ENCODE data around the gene ATG2B.

ATG2B gene

DNA sequence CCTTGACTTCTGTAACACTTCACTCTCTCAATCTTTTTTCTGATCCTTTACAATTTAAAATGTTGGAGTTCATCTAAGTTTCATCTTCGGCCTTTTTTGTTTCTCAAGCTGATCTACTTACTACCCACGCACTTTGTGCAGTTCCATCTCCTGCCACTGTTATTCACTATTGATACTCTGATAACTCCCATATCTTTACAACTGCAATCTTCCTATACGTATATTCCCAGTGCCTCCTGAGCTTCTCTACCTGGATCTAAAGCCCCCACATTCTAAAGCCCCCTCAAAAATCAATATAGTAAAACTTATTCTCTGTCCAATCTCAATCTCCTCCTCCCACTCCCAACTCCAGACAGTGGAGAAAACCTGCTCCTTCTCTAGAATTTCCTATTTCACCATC lies 5.9 kb downstream of the ATG2B start:
- Histone ChIP-seq H3K4me3 (ENCODE audit: low read length) (no peak overlapping the region), H2AFZ (ENCODE audit: low read depth, low read length) (no peak overlapping the region), H3K4me2 (ENCODE audit: low read length) (no peak overlapping the region), H3K27me3 (ENCODE audit: low read depth, low read length) (no peaks in the 10 kb centered on the region), H3K4me1 (ENCODE audit: low read length) (peaks cover 8% of the 10 kb centered on the region), H3K9me3 (ENCODE audit: insufficient read depth, low read length) (no peaks in the 10 kb centered on the region), H3K27ac (ENCODE audit: low read length) (no peak overlapping the region), H4K20me1 (ENCODE audit: insufficient read depth, low read length) (no peaks in the 10 kb centered on the region), H3K79me2 (ENCODE audit: low read length) (peaks cover 43% of the 10 kb centered on the region), H3K36me3 (replicated peaks; ENCODE audit: low read depth, low read length) (no peaks in the 10 kb centered on the region), H3K9ac (ENCODE audit: low read length) (no peak overlapping the region)
- no peak for TF ChIP-seq EZH2phosphoT487 (IDR thresholded peaks at IDR 0.05; ENCODE audit: low read depth)
- no peak for TF ChIP-seq CTCF (IDR thresholded peaks at IDR 0.05; ENCODE audit: low read depth, low read length)

- Histone ChIP-seq H2AFZ (ENCODE audit: low read depth, low read length) (no peak overlapping the region), H3K27ac (ENCODE audit: low read length) (no peak overlapping the region), H3K9me3 (ENCODE audit: insufficient read depth, low read length) (no peaks in the 10 kb centered on the region), H3K9ac (ENCODE audit: low read length) (no peak overlapping the region), H3K4me2 (ENCODE audit: low read length) (no peak overlapping the region), H3K79me2 (ENCODE audit: low read length) (peaks cover 20% of the 10 kb centered on the region), H3K4me1 (ENCODE audit: low read length) (no peaks in the 10 kb centered on the region), H3K27me3 (ENCODE audit: low read depth, low read length) (no peaks in the 10 kb centered on the region), H3K4me3 (ENCODE audit: low read length) (no peak overlapping the region), H4K20me1 (ENCODE audit: insufficient read depth, low read length) (no peaks in the 10 kb centered on the region), H3K36me3 (replicated peaks; ENCODE audit: low read depth, low read length) (no peaks in the 10 kb centered on the region)
- TF ChIP-seq CTCF (IDR thresholded peaks at IDR 0.05; ENCODE audit: low read depth, low read length) = no peak
- no peak for TF ChIP-seq EZH2phosphoT487 (IDR thresholded peaks at IDR 0.05; ENCODE audit: low read depth)
These were observed 8.9 kb downstream of the ATG2B start for GRCh38 chr14:96354246-96354645.

DNA sequence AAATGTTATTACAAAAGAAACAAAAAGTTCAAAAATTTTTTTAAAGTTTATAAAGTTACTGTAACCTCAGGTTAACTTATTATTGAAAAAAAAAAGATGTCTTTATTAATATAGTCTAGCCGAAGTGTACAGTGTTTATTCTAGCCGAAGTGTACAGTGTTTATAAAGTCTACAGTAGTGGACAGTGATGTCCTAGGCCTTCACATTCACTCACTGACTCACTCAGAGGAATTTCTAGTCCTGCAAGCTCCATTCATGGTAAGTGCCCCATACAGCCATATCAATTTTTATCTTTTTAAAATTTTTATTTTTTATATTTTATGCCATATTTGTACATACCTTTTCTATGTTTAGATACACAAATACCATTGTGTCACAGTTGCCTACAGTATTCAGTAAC lies 10.4 kb downstream of the ATG2B start:
- H3K9ac ChIP-seq (ENCODE audit: low read length) = no peak overlapping the region
- no peak for TF ChIP-seq EZH2phosphoT487 (IDR thresholded peaks at IDR 0.05; ENCODE audit: low read depth)
- H3K4me2 ChIP-seq (ENCODE audit: low read length) = no peak overlapping the region
- no peaks in the 10 kb centered on the region for H4K20me1 ChIP-seq (ENCODE audit: insufficient read depth, low read length)
- no peak overlapping the region for H2AFZ ChIP-seq (ENCODE audit: low read depth, low read length)
- H3K36me3 ChIP-seq (replicated peaks; ENCODE audit: low read depth, low read length) = no peaks in the 10 kb centered on the region
- no peak overlapping the region for H3K4me3 ChIP-seq (ENCODE audit: low read length)
- no peak overlapping the region for H3K27ac ChIP-seq (ENCODE audit: low read length)
- H3K9me3 ChIP-seq (ENCODE audit: insufficient read depth, low read length) = no peaks in the 10 kb centered on the region
- no peaks in the 10 kb centered on the region for H3K4me1 ChIP-seq (ENCODE audit: low read length)
- H3K27me3 ChIP-seq (ENCODE audit: low read depth, low read length) = no peaks in the 10 kb centered on the region
- peaks cover 26% of the 10 kb centered on the region for H3K79me2 ChIP-seq (ENCODE audit: low read length)

DNA sequence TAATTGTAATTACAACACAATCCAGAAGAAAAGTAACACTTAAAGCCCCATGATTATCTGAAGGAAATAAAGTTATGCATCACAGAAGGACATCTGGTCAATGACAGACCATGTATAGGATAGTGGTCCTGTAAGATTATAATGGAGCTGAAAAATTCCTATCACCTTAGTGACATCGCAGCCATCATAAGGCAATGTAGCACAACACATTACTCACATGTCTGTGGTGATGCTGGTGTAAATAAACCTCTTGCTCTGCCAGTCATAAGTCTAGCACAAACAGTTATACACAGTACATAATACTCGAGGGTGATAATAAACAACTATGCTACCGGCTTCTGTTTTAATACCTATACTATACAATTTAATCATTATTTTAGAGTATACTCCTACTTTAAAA lies 11.2 kb downstream of the ATG2B start:
- 0 out of 2 replicates have a peak, but pooled peaks cover 2% of the 10 kb centered on the region for H4K20me1 ChIP-seq (ENCODE audit: insufficient read depth, low read length)
- H3K4me2 ChIP-seq (ENCODE audit: low read length) = no peak overlapping the region
- H3K79me2 ChIP-seq (ENCODE audit: low read length) = peaks cover 31% of the 10 kb centered on the region
- H3K4me3 ChIP-seq (ENCODE audit: low read length) = no peak overlapping the region
- H3K9me3 ChIP-seq (ENCODE audit: insufficient read depth, low read length) = no peaks in the 10 kb centered on the region
- H3K27me3 ChIP-seq (ENCODE audit: low read depth, low read length) = no peaks in the 10 kb centered on the region
- no peak overlapping the region for H3K27ac ChIP-seq (ENCODE audit: low read length)
- no peaks in the 10 kb centered on the region for H3K4me1 ChIP-seq (ENCODE audit: low read length)
- no peaks in the 10 kb centered on the region for H3K36me3 ChIP-seq (replicated peaks; ENCODE audit: low read depth, low read length)
- no peak overlapping the region for H2AFZ ChIP-seq (ENCODE audit: low read depth, low read length)
- TF ChIP-seq EZH2phosphoT487 (IDR thresholded peaks at IDR 0.05; ENCODE audit: low read depth) (no peak), CTCF (IDR thresholded peaks at IDR 0.05; ENCODE audit: low read depth, low read length) (no peak)
- no peak overlapping the region for H3K9ac ChIP-seq (ENCODE audit: low read length)
